T-helper 17 cell (primary cell): ENCODE data around the gene TLR9. TPM values are rescaled to one million over a fixed set of nuclear protein-coding genes. Genes with fewer than 3 reads are reported as not detected.

ENCODE experiments used
- ATAC-seq: fragments of 150-1000 bp; cut with Tn5 transposase; 2 replicates; pipeline ENCODE4 v1.10.0; 2021; ENCODE audit warnings: mild to moderate bottlenecking, moderate library complexity
- DNase-seq, 3 donors: peaks; one replicate each; pipeline versions ENCODE4 v3.0.0 to v3.0.0-alpha.2; 2020 to 2021
- H3K9me3 ChIP-seq: one replicate; pipeline ENCODE4 v1.7.0; 2013; ENCODE audit warnings: low read length, mild to moderate bottlenecking; ENCODE audit not compliant: control insufficient read depth, poor library complexity, severe bottlenecking
- H3K27ac Mint-ChIP-seq: one replicate; pipeline ENCODE4 v1.8.0; 2022; ENCODE audit warnings: mild to moderate bottlenecking, moderate library complexity, mixed read lengths
- H3K27me3 Mint-ChIP-seq: one replicate; pipeline ENCODE4 v1.8.0; 2022; ENCODE audit warnings: mixed read lengths
- H3K36me3 Mint-ChIP-seq: one replicate; pipeline ENCODE4 v1.8.0; 2022; ENCODE audit warnings: low read depth, mixed read lengths
- H3K4me1 Mint-ChIP-seq: one replicate; pipeline ENCODE4 v1.8.0; 2022; ENCODE audit warnings: mild to moderate bottlenecking, mixed read lengths
- H3K4me3 Mint-ChIP-seq: one replicate; pipeline ENCODE4 v1.8.0; 2022; ENCODE audit warnings: mild to moderate bottlenecking, moderate library complexity, mixed read lengths
- total RNA-seq, 4 donors: library from RNA in 2 of 4; stranded (reverse) in 2 of 4; gene quantifications; one replicate each; pipeline ENCODE4 v1.2.3 and lab custom pipeline; 2022 to 2026

Gene TLR9
- total RNA-seq, 2 donors from 2014 or later = 0.42 TPM; not detected in 1

DNA sequence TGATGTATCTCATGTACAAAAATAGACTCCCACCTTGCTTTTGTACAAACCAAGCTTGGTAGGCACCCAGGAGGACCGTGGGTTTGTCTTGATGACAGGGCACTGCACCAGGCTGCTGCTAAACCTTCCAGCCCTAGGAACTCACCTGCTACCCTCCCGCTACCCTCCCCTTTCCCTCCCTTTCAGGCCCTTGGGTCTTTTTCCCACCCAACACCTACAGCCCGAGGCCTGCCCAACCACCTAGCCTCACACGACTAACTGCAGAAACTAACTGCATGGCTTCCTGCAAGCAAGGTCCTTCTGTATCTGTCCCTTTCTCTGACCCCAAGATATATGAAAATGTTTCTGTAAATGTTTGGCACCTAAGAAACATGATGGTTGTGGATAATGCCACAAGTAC, 31.2 kb upstream of the TLR9 start:
- Mint-ChIP-seq H3K4me3 (peak overlapping the region; percentile 66), H3K36me3 (peaks cover 11% of the 10 kb centered on the region), H3K4me1 (peaks cover 52% of the 10 kb centered on the region), H3K27ac (peak overlapping the region; percentile 76), H3K27me3 (no peaks in the 10 kb centered on the region)
- ATAC-seq (no peak), DNase-seq (no peak)
- no peaks in the 10 kb centered on the region for H3K9me3 ChIP-seq

- H3K27me3 Mint-ChIP-seq = no peaks in the 10 kb centered on the region
- peaks cover 11% of the 10 kb centered on the region for H3K36me3 Mint-ChIP-seq
- H3K27ac Mint-ChIP-seq = peak overlapping the region; percentile 96
- DNase-seq (no peak), ATAC-seq (no peak)
- H3K4me1 Mint-ChIP-seq = peaks cover 49% of the 10 kb centered on the region
- H3K9me3 ChIP-seq = no peaks in the 10 kb centered on the region
- no peak overlapping the region for H3K4me3 Mint-ChIP-seq
Measured at GRCh38 chr3:52256159-52256558, 30.7 kb upstream of the TLR9 start.

DNA sequence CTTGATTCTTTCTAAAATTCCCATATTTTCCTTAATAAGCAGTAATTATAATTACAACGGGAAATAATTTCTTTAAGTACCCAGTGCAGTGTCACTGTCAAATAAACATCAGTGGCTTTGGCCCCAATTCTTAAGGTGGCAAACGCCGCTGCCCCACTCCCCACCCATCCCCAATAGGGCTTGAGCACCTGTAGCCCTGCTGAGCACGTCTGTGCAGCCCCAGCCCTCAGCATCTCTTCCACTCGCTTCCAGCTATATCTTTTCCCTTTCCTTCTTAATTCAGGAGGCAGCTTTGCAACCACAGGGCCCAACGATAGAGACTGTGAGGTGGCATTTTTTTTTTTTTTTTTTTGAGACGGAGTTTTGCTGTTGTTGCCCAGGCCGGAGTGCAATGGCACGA, 29.2 kb upstream of the TLR9 start:
- Mint-ChIP-seq H3K27ac (peak overlapping the region; percentile 96), H3K4me1 (peaks cover 53% of the 10 kb centered on the region), H3K4me3 (peak overlapping the region; percentile 21), H3K27me3 (no peaks in the 10 kb centered on the region), H3K36me3 (peaks cover 7% of the 10 kb centered on the region)
- DNase-seq = no peak
- no peak for ATAC-seq
- no peaks in the 10 kb centered on the region for H3K9me3 ChIP-seq

DNA sequence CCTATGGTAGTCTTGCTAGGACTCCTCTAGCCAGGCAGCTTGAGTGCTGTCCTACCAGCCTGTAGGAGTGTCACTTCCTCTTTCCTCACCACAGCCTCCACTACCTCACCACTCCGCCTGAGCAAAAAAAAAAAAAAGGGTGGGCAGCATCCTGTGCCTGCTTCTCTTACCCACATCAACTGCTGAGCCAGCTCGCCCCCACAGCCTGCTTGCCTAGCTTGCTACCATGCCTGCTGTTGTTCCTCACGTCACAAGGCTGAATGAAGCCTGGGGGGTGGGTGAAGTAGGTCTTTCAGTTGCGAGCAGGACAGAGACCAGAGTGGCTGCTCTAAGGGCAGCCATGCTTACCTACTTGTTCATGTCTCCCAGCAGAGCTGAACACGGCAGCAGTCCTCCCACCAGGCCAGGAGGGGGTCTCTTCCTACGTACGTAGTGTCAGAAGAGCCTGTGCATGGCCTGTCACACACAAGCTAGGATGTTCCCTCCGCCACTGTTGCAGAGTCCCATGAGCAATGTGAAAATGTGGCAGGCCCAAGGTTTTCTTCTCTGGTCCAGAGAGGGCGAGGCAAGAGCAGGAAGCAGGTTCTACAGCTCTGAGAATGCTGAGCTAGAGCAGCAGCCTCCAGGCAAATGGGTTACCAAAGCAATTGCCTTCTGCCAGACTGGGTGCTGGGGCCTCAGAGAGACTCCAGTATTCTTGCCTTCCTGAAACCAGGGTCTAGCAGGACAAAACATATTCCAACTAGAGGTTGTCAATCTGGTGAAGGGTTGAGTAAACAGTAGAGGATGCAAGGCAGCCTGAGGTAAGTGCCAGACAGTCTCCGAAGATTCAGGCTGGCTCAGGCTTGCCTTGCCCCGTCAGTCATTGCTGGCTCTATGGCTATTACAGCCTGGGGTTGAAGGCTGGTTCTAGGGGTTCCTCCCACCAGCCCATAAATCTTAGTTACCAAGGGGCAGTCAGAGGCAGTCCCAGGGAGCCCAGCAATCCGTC, 28.2 kb upstream of the TLR9 start:
- peak; percentile 60 to 75 (median 67) for DNase-seq
- H3K9me3 ChIP-seq = no peaks in the 10 kb centered on the region
- ATAC-seq = peak; percentile 92
- Mint-ChIP-seq H3K36me3 (peaks cover 4% of the 10 kb centered on the region), H3K4me3 (peak overlapping the region; percentile 88), H3K27me3 (no peaks in the 10 kb centered on the region), H3K27ac (peak overlapping the region; percentile 96), H3K4me1 (peaks cover 57% of the 10 kb centered on the region)

DNA sequence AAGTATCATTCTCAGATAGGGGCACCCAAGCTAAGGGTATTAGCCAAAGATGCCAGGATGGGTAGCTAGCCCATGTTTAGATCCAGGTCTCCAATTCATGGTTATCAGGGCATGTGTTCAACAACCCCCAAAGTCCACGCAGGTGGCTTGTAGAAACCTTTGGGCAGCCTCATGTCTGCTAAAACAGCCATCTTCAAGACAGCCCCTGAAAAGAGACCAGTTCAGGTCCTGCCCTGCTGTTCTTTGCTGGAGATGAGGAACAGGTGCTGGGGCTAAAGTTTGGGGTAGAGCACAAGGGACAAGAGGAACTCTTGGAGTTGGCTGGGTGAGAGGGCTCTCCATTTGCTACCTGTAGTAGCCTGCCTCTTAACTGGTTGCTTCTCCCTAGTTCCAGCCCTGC, 24.7 kb upstream of the TLR9 start:
- Mint-ChIP-seq H3K27ac (peak overlapping the region; percentile 87), H3K4me3 (no peak overlapping the region), H3K36me3 (peaks cover 4% of the 10 kb centered on the region), H3K27me3 (no peaks in the 10 kb centered on the region), H3K4me1 (peaks cover 70% of the 10 kb centered on the region)
- ATAC-seq (no peak), DNase-seq (no peak)
- H3K9me3 ChIP-seq = no peaks in the 10 kb centered on the region

DNA sequence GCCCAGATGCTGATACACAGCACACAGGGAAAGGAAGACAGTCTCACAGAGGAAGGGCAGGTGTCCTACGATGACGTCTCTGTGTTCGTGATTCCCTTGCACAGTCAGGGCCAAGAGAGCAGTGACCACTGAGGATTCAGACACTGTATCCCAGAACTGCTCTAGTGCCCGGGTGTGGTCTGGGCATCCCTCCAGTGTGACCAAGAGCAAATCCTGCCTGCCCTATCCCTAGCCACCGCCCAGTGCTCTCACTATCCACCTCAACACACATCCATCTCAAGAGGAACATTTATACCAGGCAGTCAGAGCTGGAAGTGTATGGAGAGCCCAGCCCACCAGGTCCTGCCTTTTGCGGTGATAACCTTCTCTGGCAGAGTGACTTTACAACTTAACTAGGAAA, 24.2 kb upstream of the TLR9 start:
- H3K9me3 ChIP-seq = no peaks in the 10 kb centered on the region
- ATAC-seq (no peak), DNase-seq (no peak)
- H3K4me1 Mint-ChIP-seq = peaks cover 72% of the 10 kb centered on the region
- H3K36me3 Mint-ChIP-seq = peaks cover 4% of the 10 kb centered on the region
- H3K27ac Mint-ChIP-seq = peak overlapping the region; percentile 87
- H3K27me3 Mint-ChIP-seq = no peaks in the 10 kb centered on the region
- no peak overlapping the region for H3K4me3 Mint-ChIP-seq

DNA sequence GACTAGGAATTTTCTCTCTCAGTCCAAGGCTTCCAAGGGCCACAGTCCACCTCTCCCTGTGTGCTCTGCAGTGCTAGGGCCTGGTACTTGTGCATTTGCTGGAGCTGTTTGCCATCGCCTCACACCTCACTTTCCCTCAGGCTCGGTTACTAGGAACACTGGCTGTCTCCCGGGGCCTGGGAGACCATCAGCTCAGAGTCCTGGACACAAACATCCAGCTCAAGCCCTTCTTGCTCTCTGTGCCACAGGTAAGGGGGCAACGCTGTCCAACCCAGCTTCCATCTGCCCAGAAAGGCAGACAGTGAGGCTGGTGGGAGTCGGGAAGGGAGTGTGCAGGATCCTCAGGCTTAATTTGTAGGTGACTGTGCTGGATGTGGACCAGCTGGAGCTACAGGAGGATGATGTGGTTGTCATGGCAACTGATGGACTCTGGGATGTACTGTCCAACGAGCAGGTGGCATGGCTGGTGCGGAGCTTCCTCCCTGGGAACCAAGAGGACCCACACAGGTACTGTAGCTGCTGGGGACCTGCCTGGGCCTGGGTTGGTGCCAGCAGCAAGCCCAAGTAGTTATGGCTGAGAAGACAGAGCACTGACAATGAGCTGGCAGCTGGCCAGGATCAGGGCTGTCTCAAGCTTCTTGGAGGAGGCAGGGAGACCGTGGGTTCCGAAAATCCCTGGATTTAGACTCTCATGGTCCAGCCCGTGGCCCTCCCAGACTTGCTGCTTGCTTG, 23.5 kb upstream of the TLR9 start:
- Mint-ChIP-seq H3K27ac (peak overlapping the region; percentile 92), H3K36me3 (peaks cover 4% of the 10 kb centered on the region), H3K4me3 (peak overlapping the region; percentile 28), H3K4me1 (peaks cover 73% of the 10 kb centered on the region), H3K27me3 (no peaks in the 10 kb centered on the region)
- no peak for DNase-seq
- no peaks in the 10 kb centered on the region for H3K9me3 ChIP-seq
- ATAC-seq = no peak

- peaks cover 70% of the 10 kb centered on the region for H3K4me1 Mint-ChIP-seq
- H3K27ac Mint-ChIP-seq = peak overlapping the region; percentile 92
- peaks cover 4% of the 10 kb centered on the region for H3K36me3 Mint-ChIP-seq
Measured at GRCh38 chr3:52248165-52248541, 22.7 kb upstream of the TLR9 start.

DNA sequence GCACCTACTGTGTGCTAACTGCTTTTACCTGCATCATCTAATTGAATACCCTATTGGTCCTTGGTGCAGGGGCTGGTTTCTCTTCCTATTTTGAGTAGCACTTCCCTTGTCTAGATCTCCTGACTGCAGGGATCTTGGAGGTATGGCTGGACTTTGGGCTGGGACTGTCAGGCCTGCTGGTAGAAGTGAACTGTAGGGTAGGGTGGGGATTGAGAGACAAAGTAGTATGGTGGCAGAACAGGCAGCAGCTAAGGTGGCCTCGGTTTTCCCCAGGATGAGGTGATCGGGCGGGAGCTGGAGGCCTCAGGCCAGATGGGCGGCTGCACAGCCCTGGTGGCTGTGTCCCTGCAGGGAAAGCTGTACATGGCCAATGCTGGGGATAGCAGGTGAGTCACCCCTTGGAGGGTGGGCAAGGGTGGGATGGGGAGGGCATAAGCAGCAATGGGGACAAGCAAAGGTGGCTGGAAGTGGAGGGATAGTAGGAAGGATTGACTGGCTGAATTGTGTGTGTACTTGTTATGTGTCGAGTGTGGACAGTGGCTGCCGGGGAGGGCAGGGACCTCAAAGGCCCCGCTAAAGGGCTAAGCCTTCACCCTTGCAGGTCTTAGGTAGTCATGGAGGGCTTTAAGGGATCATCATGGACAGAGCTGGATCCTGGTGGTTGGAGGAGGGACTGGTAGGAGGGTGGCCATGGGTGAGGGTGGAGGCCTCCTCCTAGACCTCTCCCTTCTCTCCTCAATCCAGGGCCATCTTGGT, 22.1 kb upstream of the TLR9 start:
- H3K4me3 Mint-ChIP-seq = peak overlapping the region; percentile 89
- H3K4me1 Mint-ChIP-seq = peaks cover 66% of the 10 kb centered on the region
- H3K27ac Mint-ChIP-seq = peak overlapping the region; percentile 92
- H3K9me3 ChIP-seq = no peaks in the 10 kb centered on the region
- ATAC-seq (no peak), DNase-seq (no peak)
- H3K36me3 Mint-ChIP-seq = peaks cover 4% of the 10 kb centered on the region
- no peaks in the 10 kb centered on the region for H3K27me3 Mint-ChIP-seq

More at GRCh38 chr3:52248165-52248541, 22.7 kb upstream of the TLR9 start:
- H3K9me3 ChIP-seq = no peaks in the 10 kb centered on the region
- DNase-seq (no peak), ATAC-seq (no peak)
- no peaks in the 10 kb centered on the region for H3K27me3 Mint-ChIP-seq
- peak overlapping the region; percentile 89 for H3K4me3 Mint-ChIP-seq

- ATAC-seq = peak; percentile 13
Measured at GRCh38 chr3:52246728-52247408, 21.4 kb upstream of the TLR9 start.

GRCh38 chr3:52246264-52246620, 20.8 kb upstream of the TLR9 start:
- Mint-ChIP-seq H3K36me3 (peaks cover 4% of the 10 kb centered on the region), H3K4me1 (peaks cover 62% of the 10 kb centered on the region), H3K27me3 (no peaks in the 10 kb centered on the region), H3K27ac (peak overlapping the region; percentile 92), H3K4me3 (peak overlapping the region; percentile 89)
- DNase-seq = no peak
- no peaks in the 10 kb centered on the region for H3K9me3 ChIP-seq
- peak; percentile 27 for ATAC-seq

More at GRCh38 chr3:52246728-52247408, 21.4 kb upstream of the TLR9 start:
- Mint-ChIP-seq H3K36me3 (peaks cover 4% of the 10 kb centered on the region), H3K27ac (peak overlapping the region; percentile 92), H3K27me3 (no peaks in the 10 kb centered on the region), H3K4me1 (peaks cover 60% of the 10 kb centered on the region), H3K4me3 (peak overlapping the region; percentile 89)
- no peaks in the 10 kb centered on the region for H3K9me3 ChIP-seq
- DNase-seq = no peak
